Endothelial cell of umbilical vein (primary cell): ENCODE results near the gene MRGPRD. TPM values are rescaled to one million over a fixed set of nuclear protein-coding genes. Genes with fewer than 3 reads are reported as not detected.

Experiments used
- BruUV-seq: library from RNA; stranded (reverse); fragments of 400-500 nt; replicated peaks from 2 replicates; lab custom pipeline; 2021; lab: Mats Ljungman, UMichigan
- CTCF ChIA-PET: fragments of 300-600, 350-600 bp; sonication (Branson Sonifier 250); formaldehyde crosslinking; loops from one replicate; lab custom pipeline; 2021; ENCODE audit warnings: antibody characterized with exemption, inconsistent platforms; lab: Charles Lee
- POLR2A ChIA-PET: fragments of 300-600, 350-600 bp; sonication (Branson Sonifier 250); formaldehyde crosslinking; loops from one replicate; lab custom pipeline; 2021; ENCODE audit warnings: antibody characterized with exemption, inconsistent platforms; lab: Charles Lee
- DNase-seq: peaks from one replicate; pipeline ENCODE4 v3.0.0-alpha.2; 2011; ENCODE audit warnings: low read depth, low spot score
- FAIRE-seq: peaks from 2 replicates; lab custom pipeline; 2011; peaks lifted over from hg19 to GRCh38; lab: Jason Lieb, UNC
- H2AFZ ChIP-seq: 2 replicates; pipeline ENCODE4 v1.6.0; 2012; ENCODE audit warnings: low read depth, low read length, control low read depth, inconsistent platforms
- H3K27ac ChIP-seq: 2 replicates; pipeline ENCODE4 v1.5.1; 2011; ENCODE audit warnings: low read depth, mild to moderate bottlenecking, control low read depth, low read length, moderate library complexity; ENCODE audit not compliant: insufficient read depth
- H3K27me3 ChIP-seq, 2 experiments: 2 replicates each; pipeline versions ENCODE4 v1.6.0 to v1.6.1; 2011; ENCODE audit warnings: low read length in 2 of 2, mixed read lengths in 1 of 2; ENCODE audit not compliant: control insufficient read depth in 2 of 2, insufficient read depth in 2 of 2
- H3K36me3 ChIP-seq, 2 experiments: 2 replicates in 1 of 2; 3 replicates in 1 of 2; pipeline ENCODE4 v1.5.1; 2011; ENCODE audit warnings: low read length in 2 of 2, mild to moderate bottlenecking in 1 of 2, moderate library complexity in 1 of 2; ENCODE audit not compliant: control insufficient read depth in 2 of 2, insufficient read depth in 2 of 2; ENCODE audit errors: extremely low read depth in 1 of 2
- H3K4me1 ChIP-seq: 3 replicates; pipeline ENCODE4 v1.5.1; 2011; ENCODE audit warnings: mild to moderate bottlenecking, low read length; ENCODE audit not compliant: control insufficient read depth, insufficient read depth; ENCODE audit errors: extremely low read depth
- H3K4me2 ChIP-seq: 2 replicates; pipeline ENCODE4 v1.6.1; 2011; ENCODE audit warnings: low read length, control low read depth, mixed read lengths; ENCODE audit not compliant: insufficient read depth
- H3K4me3 ChIP-seq, 3 experiments: fragments of 200-600 bp in 1 of 3; sonication (generic), shearing (Covaris generic) in 1 of 3; replicated peaks in 1 of 3; 2 replicates each; pipeline ENCODE4 v1.5.1; 2011 to 2016; ENCODE audit warnings: control low read depth in 3 of 3, low read length in 3 of 3, mild to moderate bottlenecking in 2 of 3, inconsistent platforms in 1 of 3, low read depth in 1 of 3, moderate library complexity in 1 of 3; ENCODE audit not compliant: insufficient read depth in 1 of 3
- H3K79me2 ChIP-seq: 2 replicates; pipeline ENCODE4 v1.6.0; 2012; ENCODE audit warnings: low read length, inconsistent platforms; ENCODE audit not compliant: control insufficient read depth, insufficient read depth
- H3K9ac ChIP-seq: replicated peaks from 2 replicates; pipeline ENCODE3; 2011; ENCODE audit warnings: low read length, control low read depth; ENCODE audit not compliant: insufficient read depth; ENCODE audit errors: extremely low read depth
- H3K9me1 ChIP-seq: replicated peaks from 3 replicates; pipeline ENCODE4 v1.6.0; 2011; ENCODE audit warnings: mild to moderate bottlenecking, low read length; ENCODE audit not compliant: control insufficient read depth, insufficient read depth; ENCODE audit errors: extremely low read depth
- H3K9me3 ChIP-seq: replicated peaks from 2 replicates; pipeline ENCODE4 v1.5.1; 2012; ENCODE audit warnings: low read length, inconsistent platforms; ENCODE audit not compliant: control insufficient read depth, insufficient read depth
- H4K20me1 ChIP-seq: replicated peaks from 2 replicates; pipeline ENCODE3; 2011; ENCODE audit warnings: mild to moderate bottlenecking, low read length; ENCODE audit not compliant: control insufficient read depth, insufficient read depth; ENCODE audit errors: extremely low read depth
- EZH2 ChIP-seq: IDR thresholded peaks from 2 replicates; pipeline ENCODE4 v1.6.1; 2012; ENCODE audit warnings: borderline replicate concordance, low read depth, mild to moderate bottlenecking, moderate library complexity, low read length, inconsistent platforms; ENCODE audit not compliant: severe bottlenecking
- FOS ChIP-seq: IDR thresholded peaks from 2 replicates; pipeline ENCODE4 v1.6.1; 2011; ENCODE audit warnings: mild to moderate bottlenecking, low read length, moderate library complexity, borderline replicate concordance; ENCODE audit not compliant: insufficient read depth
- GATA2 ChIP-seq: IDR thresholded peaks from 2 replicates; pipeline ENCODE4 v1.7.0; 2011; ENCODE audit warnings: low read depth, mild to moderate bottlenecking, moderate library complexity, mixed read lengths, low read length; ENCODE audit not compliant: insufficient read length, insufficient read depth
- JUN ChIP-seq: IDR thresholded peaks from 2 replicates; pipeline ENCODE4 v1.6.1; 2011; ENCODE audit warnings: borderline replicate concordance, low read depth; ENCODE audit not compliant: insufficient read length, insufficient read depth
- MAX ChIP-seq: IDR thresholded peaks from 2 replicates; pipeline ENCODE4 v1.6.1; 2011; ENCODE audit not compliant: insufficient read depth, insufficient read length
- MYC ChIP-seq: IDR thresholded peaks from one replicate; pipeline ENCODE4 v1.6.1; 2011; ENCODE audit warnings: mild to moderate bottlenecking, low read depth, low read length
- POLR2A ChIP-seq: IDR thresholded peaks from 2 replicates; pipeline ENCODE4 v1.6.1; 2012; ENCODE audit warnings: low read depth, mild to moderate bottlenecking, control low read depth, low read length
- POLR2AphosphoS5 ChIP-seq: IDR thresholded peaks from 2 replicates; pipeline ENCODE4 v1.6.1; 2012; ENCODE audit warnings: low read depth, mild to moderate bottlenecking, control low read depth, low read length, moderate library complexity; ENCODE audit not compliant: insufficient read depth
- dilution Hi-C: fragments of 300-500 bp; cut with MboI; formaldehyde crosslinking; loops from one replicate; pipeline ENCODE4 v1.15.0; 2019; ENCODE audit warnings: low sequenced_read_pairs; ENCODE audit not compliant: extremely low pct_ligation_motif_present
- intact Hi-C: fragments of 100-400 bp; cut with micrococcal nuclease; formaldehyde crosslinking; loops from one replicate; pipeline ENCODE4 v1.10.0; 2022
- polyA plus RNA-seq, 4 experiments: library from polyadenylated mRNA; depleted of rRNA in 3 of 4; stranded (reverse) in 3 of 4; unstranded in 1 of 4; fragments of >200 nt; gene quantifications; 2 replicates each; pipeline versions ENCODE4 v1.2.1 to v1.2.3, GENCODE V29; 2011 to 2012; ENCODE audit warnings: missing spikeins in 1 of 4
- total RNA-seq: library from RNA; stranded (reverse); gene quantifications from 2 replicates; pipeline ENCODE4 v1.2.3, GENCODE V29; 2021
- TF ChIP-seq, protein P1 (sequence below), 2 donors: IDR thresholded peaks; 1 replicate in 1 of 2; 2 replicates in 1 of 2; pipeline ENCODE4 v1.5.1; 2011; ENCODE audit warnings: low read length in 2 of 2, mild to moderate bottlenecking in 2 of 2, moderate library complexity in 2 of 2, control low read depth in 1 of 2, inconsistent platforms in 1 of 2, low read depth in 1 of 2; ENCODE audit not compliant: insufficient read depth in 1 of 2; ENCODE audit errors: extremely low read depth in 1 of 2

MRGPRD gene
- total and polyA plus RNA-seq, 2 donors (not counting 3 experiments of a cell fraction or from before 2014, with no cell fraction given), result not detected

GRCh38 chr11:68932358-68932757 lies 48.4 kb downstream of the MRGPRD start:
- Histone ChIP-seq H3K9ac (no peak overlapping the region), H3K27ac (no peak overlapping the region), H3K4me2 (no peak overlapping the region), H3K27me3 (no peaks in the 10 kb centered on the region), H3K9me3 (no peaks in the 10 kb centered on the region), H3K36me3 (peaks cover 5 to 54% of the 10 kb centered on the region in 2 experiments), H3K4me1 (no peaks in the 10 kb centered on the region), H3K4me3 (no peak overlapping the region), H3K9me1 (no peaks in the 10 kb centered on the region), H3K79me2 (no peaks in the 10 kb centered on the region), H4K20me1 (no peaks in the 10 kb centered on the region), H2AFZ (no peak overlapping the region)
- dilution Hi-C loops (no loop called here), intact Hi-C loops (no loop called here)
- BruUV-seq, result no TSS peak
- TF ChIP-seq POLR2A (no peak), GATA2 (no peak), EZH2 (no peak), MYC (no peak), MAX (no peak), JUN (no peak), FOS (no peak), POLR2AphosphoS5 (no peak)
- TF ChIP-seq, protein P1, sequence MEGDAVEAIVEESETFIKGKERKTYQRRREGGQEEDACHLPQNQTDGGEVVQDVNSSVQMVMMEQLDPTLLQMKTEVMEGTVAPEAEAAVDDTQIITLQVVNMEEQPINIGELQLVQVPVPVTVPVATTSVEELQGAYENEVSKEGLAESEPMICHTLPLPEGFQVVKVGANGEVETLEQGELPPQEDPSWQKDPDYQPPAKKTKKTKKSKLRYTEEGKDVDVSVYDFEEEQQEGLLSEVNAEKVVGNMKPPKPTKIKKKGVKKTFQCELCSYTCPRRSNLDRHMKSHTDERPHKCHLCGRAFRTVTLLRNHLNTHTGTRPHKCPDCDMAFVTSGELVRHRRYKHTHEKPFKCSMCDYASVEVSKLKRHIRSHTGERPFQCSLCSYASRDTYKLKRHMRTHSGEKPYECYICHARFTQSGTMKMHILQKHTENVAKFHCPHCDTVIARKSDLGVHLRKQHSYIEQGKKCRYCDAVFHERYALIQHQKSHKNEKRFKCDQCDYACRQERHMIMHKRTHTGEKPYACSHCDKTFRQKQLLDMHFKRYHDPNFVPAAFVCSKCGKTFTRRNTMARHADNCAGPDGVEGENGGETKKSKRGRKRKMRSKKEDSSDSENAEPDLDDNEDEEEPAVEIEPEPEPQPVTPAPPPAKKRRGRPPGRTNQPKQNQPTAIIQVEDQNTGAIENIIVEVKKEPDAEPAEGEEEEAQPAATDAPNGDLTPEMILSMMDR (IDR thresholded peaks at IDR 0.05; ENCODE audit: extremely low read depth in 1 of 2, insufficient read depth in 1 of 2, low read depth in 1 of 2, low read length in 2 of 2), result no peak
- FAIRE-seq (no peak), DNase-seq (no peak)
- ChIA-PET POLR2A (no interaction called here), CTCF (no interaction called here)
